ENCODE data around the gene RBPJ. TPM values are rescaled to one million over a fixed set of nuclear protein-coding genes. Genes with fewer than 3 reads are reported as not detected.

Gene RBPJ
- total RNA-seq, 2 experiments from 2014 or later: 64.1 to 72.3 TPM

DNA sequence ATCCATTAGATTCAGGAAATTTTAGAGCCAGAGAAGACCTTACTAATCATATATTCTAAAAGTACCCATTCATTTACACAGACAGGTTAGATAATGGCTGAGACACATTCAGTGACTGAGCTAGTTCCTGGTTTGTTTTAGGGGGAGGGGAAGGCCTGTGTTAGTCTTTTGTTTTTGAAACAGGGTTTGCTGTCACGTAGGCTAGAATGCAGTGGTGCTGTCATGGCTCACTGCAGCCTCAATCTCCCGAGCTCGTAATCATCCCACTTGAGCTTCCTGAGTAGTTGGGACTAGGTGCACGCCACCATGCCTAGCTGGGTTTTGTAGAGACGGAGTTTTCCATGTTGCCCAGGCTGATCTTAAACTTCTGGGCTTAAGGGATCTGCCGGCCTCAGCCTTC lies 10.1 kb downstream of the RBPJ start:
- Histone ChIP-seq H3K27me3 (ENCODE audit: control insufficient read depth in 1 of 2, insufficient read depth in 2 of 2, low read length in 2 of 2) (no peaks in the 10 kb centered on the region), H3K4me3 (ENCODE audit: low read length) (no peak overlapping the region), H3K36me3 (ENCODE audit: insufficient read depth, low read length) (no peaks in the 10 kb centered on the region), H3K4me1 (ENCODE audit: insufficient read depth, low read length) (peaks cover 4% of the 10 kb centered on the region), H3K9me3 (ENCODE audit: control insufficient read depth in 1 of 2, insufficient read depth in 1 of 2, low read length in 2 of 2) (no peaks in the 10 kb centered on the region), H3K27ac (ENCODE audit: low read depth in 1 of 2, low read length in 2 of 2) (no peak overlapping the region)
- H3K36me3 Mint-ChIP-seq (ENCODE audit: low read depth): no peaks in the 10 kb centered on the region
- ATAC-seq (ENCODE audit: poor library complexity): no peak
- H3K4me1 Mint-ChIP-seq (ENCODE audit: low read depth): peaks cover 55% of the 10 kb centered on the region
- CTCF ChIA-PET: interaction anchor here (0.5 to 4.6 kb wide), 10 partner anchors 21 to 489 kb away, joined by 3 to 33 read pairs (median 6); no protein-coding TSS in a partner anchor
- intact Hi-C loops (cut with DNase I, micrococcal nuclease): loop anchor here (1.0 to 10.0 kb wide), 3 partner anchors 79 to 671 kb away; no protein-coding TSS in a partner anchor
- H3K27ac Mint-ChIP-seq: no peak overlapping the region
- H3K9me3 Mint-ChIP-seq: no peaks in the 10 kb centered on the region
- no peak overlapping the region for H3K4me3 Mint-ChIP-seq
- TF ChIP-seq, protein P1, sequence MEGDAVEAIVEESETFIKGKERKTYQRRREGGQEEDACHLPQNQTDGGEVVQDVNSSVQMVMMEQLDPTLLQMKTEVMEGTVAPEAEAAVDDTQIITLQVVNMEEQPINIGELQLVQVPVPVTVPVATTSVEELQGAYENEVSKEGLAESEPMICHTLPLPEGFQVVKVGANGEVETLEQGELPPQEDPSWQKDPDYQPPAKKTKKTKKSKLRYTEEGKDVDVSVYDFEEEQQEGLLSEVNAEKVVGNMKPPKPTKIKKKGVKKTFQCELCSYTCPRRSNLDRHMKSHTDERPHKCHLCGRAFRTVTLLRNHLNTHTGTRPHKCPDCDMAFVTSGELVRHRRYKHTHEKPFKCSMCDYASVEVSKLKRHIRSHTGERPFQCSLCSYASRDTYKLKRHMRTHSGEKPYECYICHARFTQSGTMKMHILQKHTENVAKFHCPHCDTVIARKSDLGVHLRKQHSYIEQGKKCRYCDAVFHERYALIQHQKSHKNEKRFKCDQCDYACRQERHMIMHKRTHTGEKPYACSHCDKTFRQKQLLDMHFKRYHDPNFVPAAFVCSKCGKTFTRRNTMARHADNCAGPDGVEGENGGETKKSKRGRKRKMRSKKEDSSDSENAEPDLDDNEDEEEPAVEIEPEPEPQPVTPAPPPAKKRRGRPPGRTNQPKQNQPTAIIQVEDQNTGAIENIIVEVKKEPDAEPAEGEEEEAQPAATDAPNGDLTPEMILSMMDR (IDR thresholded peaks at IDR 0.05): no peak
- peak in 1 of 14 experiments; percentile 20 for DNase-seq
- no peaks in the 10 kb centered on the region for H3K27me3 Mint-ChIP-seq
- POLR2A ChIA-PET: interaction anchor here (0.9 to 1.4 kb wide), 4 partner anchors 11 to 253 kb away, joined by 3 to 7 read pairs (median 3); partner anchors contain the start of gene TBC1D19

DNA sequence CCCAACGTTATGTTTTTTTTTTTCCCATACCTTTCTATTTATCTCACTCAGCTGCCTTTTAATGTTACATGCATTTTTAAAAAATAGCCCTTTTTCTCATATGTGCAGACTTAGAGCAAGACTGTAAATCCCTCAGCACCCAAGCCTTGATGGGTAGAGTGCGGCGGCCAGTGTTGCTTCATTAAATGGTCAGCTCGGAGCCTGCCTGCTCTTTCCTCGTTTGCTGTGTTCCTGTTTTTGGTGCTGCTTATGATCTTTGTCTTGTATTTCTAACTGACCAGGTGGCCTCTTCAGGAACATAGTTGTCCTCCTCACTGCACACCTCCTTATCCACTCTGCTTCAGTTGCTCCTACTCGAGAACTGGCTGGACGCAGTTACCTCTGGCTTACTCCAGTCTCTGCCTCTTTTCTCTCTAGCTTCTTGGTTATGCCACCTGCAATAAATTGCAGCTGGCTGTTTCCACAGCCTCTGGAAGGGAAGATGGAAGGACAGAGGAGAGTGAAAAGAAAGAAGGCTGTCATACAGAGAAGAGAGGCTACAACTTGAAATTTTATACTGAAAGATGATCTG lies 10.7 kb downstream of the RBPJ start:
- Histone ChIP-seq H3K9me3 (ENCODE audit: control insufficient read depth in 1 of 2, insufficient read depth in 1 of 2, low read length in 2 of 2) (no peaks in the 10 kb centered on the region), H3K27ac (ENCODE audit: low read depth in 1 of 2, low read length in 2 of 2) (no peak overlapping the region), H3K27me3 (ENCODE audit: control insufficient read depth in 1 of 2, insufficient read depth in 2 of 2, low read length in 2 of 2) (no peaks in the 10 kb centered on the region), H3K36me3 (ENCODE audit: insufficient read depth, low read length) (no peaks in the 10 kb centered on the region), H3K4me1 (ENCODE audit: insufficient read depth, low read length) (peaks cover 4% of the 10 kb centered on the region), H3K4me3 (ENCODE audit: low read length) (no peak overlapping the region)
- H3K9me3 Mint-ChIP-seq: no peaks in the 10 kb centered on the region
- no peaks in the 10 kb centered on the region for H3K27me3 Mint-ChIP-seq
- no peak overlapping the region for H3K27ac Mint-ChIP-seq
- ATAC-seq (ENCODE audit: poor library complexity): no peak
- peaks cover 60% of the 10 kb centered on the region for H3K4me1 Mint-ChIP-seq (ENCODE audit: low read depth)
- intact Hi-C loops (cut with DNase I, micrococcal nuclease): loop anchor here in 1 of 2 experiments (5.0 to 10.0 kb wide), 2 partner anchors 383 to 671 kb away; no protein-coding TSS in a partner anchor
- CTCF ChIA-PET: interaction anchor here (0.8 to 4.6 kb wide), 5 partner anchors 25 to 489 kb away, joined by 3 to 33 read pairs (median 4); no protein-coding TSS in a partner anchor
- no peak for DNase-seq
- TF ChIP-seq, protein P1 (IDR thresholded peaks at IDR 0.05): no peak
- no peak overlapping the region for H3K4me3 Mint-ChIP-seq
- H3K36me3 Mint-ChIP-seq (ENCODE audit: low read depth): no peaks in the 10 kb centered on the region
- POLR2A ChIA-PET: interaction anchor here (1.1 kb wide), 1 partner anchor 252 kb away, joined by 3 read pairs; the partner anchor contains the start of gene TBC1D19

DNA sequence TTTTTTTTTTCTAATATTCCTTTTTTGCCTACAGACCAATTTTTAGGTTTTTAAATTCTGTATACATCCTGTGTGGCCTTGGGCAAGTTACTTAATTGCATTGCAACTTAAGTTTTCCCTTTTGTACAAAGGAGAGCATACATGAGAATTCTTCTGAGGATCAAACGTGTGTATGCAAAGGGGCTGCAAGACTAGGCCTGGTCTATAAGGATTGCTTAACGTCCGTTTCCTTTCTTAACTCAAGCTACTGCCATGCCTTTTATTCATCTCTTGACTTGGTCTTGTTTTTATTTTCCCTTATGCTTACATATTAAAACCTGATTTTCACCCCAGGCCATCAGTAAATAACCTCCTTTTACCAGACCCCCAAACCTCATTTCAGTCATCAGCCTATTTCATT lies 13.6 kb downstream of the RBPJ start:
- ATAC-seq (ENCODE audit: poor library complexity) (no peak), DNase-seq (no peak)
- ChIA-PET CTCF (no interaction called here), POLR2A (no interaction called here)
- TF ChIP-seq, protein P1 (IDR thresholded peaks at IDR 0.05): no peak
- Mint-ChIP-seq H3K36me3 (ENCODE audit: low read depth) (no peaks in the 10 kb centered on the region), H3K27ac (no peak overlapping the region), H3K4me3 (no peak overlapping the region), H3K4me1 (ENCODE audit: low read depth) (peaks cover 54% of the 10 kb centered on the region), H3K9me3 (no peaks in the 10 kb centered on the region), H3K27me3 (no peaks in the 10 kb centered on the region)
- peaks cover 11% of the 10 kb centered on the region for H3K4me1 ChIP-seq (ENCODE audit: insufficient read depth, low read length)
- intact Hi-C loops (cut with DNase I, micrococcal nuclease): loop anchor here in 1 of 2 experiments (5.0 to 10.0 kb wide), 2 partner anchors 380 to 668 kb away; no protein-coding TSS in a partner anchor
- no peak overlapping the region for H3K27ac ChIP-seq (ENCODE audit: low read depth in 1 of 2, low read length in 2 of 2)
- no peaks in the 10 kb centered on the region for H3K36me3 ChIP-seq (ENCODE audit: insufficient read depth, low read length)
- no peaks in the 10 kb centered on the region for H3K9me3 ChIP-seq (ENCODE audit: control insufficient read depth in 1 of 2, insufficient read depth in 1 of 2, low read length in 2 of 2)
- H3K27me3 ChIP-seq (ENCODE audit: control insufficient read depth in 1 of 2, insufficient read depth in 2 of 2, low read length in 2 of 2): no peaks in the 10 kb centered on the region
- no peak overlapping the region for H3K4me3 ChIP-seq (ENCODE audit: low read length)
